Measurements from ENCODE around the gene RAB9B. TPM values are rescaled to one million over a fixed set of nuclear protein-coding genes. Genes with fewer than 3 reads are reported as not detected.

Gene RAB9B
- total RNA-seq, 1 experiment from 2014 or later: 0.31 TPM

DNA sequence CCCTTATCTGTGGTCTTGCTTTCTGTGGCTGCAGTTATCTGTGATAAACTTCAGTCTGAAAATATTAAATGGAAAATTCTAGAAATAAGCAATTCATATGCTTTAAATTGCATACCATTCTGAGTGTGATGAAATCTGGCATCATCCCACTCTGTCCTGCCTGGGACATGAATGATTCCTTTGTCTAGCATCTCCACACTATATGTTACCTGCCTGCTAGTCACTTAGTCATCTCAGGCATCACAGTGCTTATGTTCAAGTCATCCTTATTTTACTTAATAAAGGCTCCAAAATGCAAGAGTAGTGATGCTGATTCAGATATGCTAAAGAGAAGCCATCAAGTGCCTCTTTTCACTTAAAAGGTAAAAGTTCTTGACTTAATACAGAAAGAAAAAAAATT lies 14.3 kb upstream of the RAB9B start:
- Histone ChIP-seq H2BK12ac (ENCODE audit: insufficient read length, low read depth, low read length) (no peak overlapping the region), H3K56ac (ENCODE audit: insufficient read length, low read depth, low read length) (no peak overlapping the region), H3K23ac (ENCODE audit: insufficient read length, low read depth, low read length) (no peak overlapping the region), H3K4me1 (ENCODE audit: insufficient read depth, low read length) (no peaks in the 10 kb centered on the region), H2BK15ac (ENCODE audit: low read depth, low read length) (no peak overlapping the region), H3K4me2 (ENCODE audit: insufficient read depth, insufficient read length, low read length) (no peak overlapping the region), H3K4ac (ENCODE audit: low read depth, low read length) (no peak overlapping the region), H3K14ac (ENCODE audit: insufficient read depth, low read length) (no peak overlapping the region), H3K27me3 (ENCODE audit: insufficient read depth, low read length) (no peaks in the 10 kb centered on the region), H4K20me1 (ENCODE audit: control insufficient read depth, insufficient read depth, insufficient read length) (no peaks in the 10 kb centered on the region), H2BK5ac (ENCODE audit: insufficient read length, low read length) (no peak overlapping the region), H2AK5ac (ENCODE audit: insufficient read length, low read length) (no peak overlapping the region), H3K9me3 (ENCODE audit: control insufficient read depth, low read depth, low read length) (no peaks in the 10 kb centered on the region), H4K91ac (ENCODE audit: insufficient read length, low read depth, low read length) (no peak overlapping the region), H3K23me2 (ENCODE audit: insufficient read length, low read depth, low read length, poor library complexity, severe bottlenecking) (no peaks in the 10 kb centered on the region), H3K79me2 (ENCODE audit: insufficient read depth, low read length) (no peaks in the 10 kb centered on the region), H4K8ac (replicated peaks; ENCODE audit: insufficient read length, low read depth, low read length) (no peak overlapping the region), H2BK20ac (ENCODE audit: low read depth, low read length, poor library complexity, severe bottlenecking) (no peak overlapping the region), H3K18ac (ENCODE audit: insufficient read length, low read depth, low read length) (no peak overlapping the region), H2BK120ac (ENCODE audit: low read depth, low read length, poor library complexity, severe bottlenecking) (no peak overlapping the region), H3K27ac (ENCODE audit: insufficient read length, low read depth, low read length) (no peak overlapping the region), H3K9ac (ENCODE audit: extremely low read depth, insufficient read length, low read length) (no peak overlapping the region), H2AFZ (ENCODE audit: low read length) (no peak overlapping the region), H3K79me1 (ENCODE audit: insufficient read depth, low read depth, low read length, poor library complexity, severe bottlenecking) (no peaks in the 10 kb centered on the region), H3T11ph (ENCODE audit: low read length) (no peak overlapping the region), H4K5ac (ENCODE audit: insufficient read length, low read depth, low read length) (no peak overlapping the region)
- Mint-ChIP-seq H3K9me3 (peaks cover 0 to 40% of the 10 kb centered on the region in 2 experiments; a peak in 2 of 5 replicates), H3K27ac (no peak overlapping the region), H3K4me1 (no peaks in the 10 kb centered on the region), H3K36me3 (ENCODE audit: insufficient read depth in 1 of 3, low read depth in 3 of 3) (no peaks in the 10 kb centered on the region), H3K4me3 (no peak overlapping the region), H3K27me3 (ENCODE audit: low read depth) (no peaks in the 10 kb centered on the region; the same call in 1 of the 2 replicates)
- TF ChIP-seq, protein P1, sequence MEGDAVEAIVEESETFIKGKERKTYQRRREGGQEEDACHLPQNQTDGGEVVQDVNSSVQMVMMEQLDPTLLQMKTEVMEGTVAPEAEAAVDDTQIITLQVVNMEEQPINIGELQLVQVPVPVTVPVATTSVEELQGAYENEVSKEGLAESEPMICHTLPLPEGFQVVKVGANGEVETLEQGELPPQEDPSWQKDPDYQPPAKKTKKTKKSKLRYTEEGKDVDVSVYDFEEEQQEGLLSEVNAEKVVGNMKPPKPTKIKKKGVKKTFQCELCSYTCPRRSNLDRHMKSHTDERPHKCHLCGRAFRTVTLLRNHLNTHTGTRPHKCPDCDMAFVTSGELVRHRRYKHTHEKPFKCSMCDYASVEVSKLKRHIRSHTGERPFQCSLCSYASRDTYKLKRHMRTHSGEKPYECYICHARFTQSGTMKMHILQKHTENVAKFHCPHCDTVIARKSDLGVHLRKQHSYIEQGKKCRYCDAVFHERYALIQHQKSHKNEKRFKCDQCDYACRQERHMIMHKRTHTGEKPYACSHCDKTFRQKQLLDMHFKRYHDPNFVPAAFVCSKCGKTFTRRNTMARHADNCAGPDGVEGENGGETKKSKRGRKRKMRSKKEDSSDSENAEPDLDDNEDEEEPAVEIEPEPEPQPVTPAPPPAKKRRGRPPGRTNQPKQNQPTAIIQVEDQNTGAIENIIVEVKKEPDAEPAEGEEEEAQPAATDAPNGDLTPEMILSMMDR (conservative IDR thresholded peaks at IDR 0.05): no peak
- no peak for DNase-seq
